GM10847 (cell line): ENCODE measurements around the gene IL6.

Experiments
- POLR2A ChIP-seq: IDR thresholded peaks from 2 replicates; pipeline ENCODE4 v1.6.1; 2011; ENCODE audit not compliant: insufficient read length; ENCODE audit errors: extremely low read depth

Gene IL6

DNA sequence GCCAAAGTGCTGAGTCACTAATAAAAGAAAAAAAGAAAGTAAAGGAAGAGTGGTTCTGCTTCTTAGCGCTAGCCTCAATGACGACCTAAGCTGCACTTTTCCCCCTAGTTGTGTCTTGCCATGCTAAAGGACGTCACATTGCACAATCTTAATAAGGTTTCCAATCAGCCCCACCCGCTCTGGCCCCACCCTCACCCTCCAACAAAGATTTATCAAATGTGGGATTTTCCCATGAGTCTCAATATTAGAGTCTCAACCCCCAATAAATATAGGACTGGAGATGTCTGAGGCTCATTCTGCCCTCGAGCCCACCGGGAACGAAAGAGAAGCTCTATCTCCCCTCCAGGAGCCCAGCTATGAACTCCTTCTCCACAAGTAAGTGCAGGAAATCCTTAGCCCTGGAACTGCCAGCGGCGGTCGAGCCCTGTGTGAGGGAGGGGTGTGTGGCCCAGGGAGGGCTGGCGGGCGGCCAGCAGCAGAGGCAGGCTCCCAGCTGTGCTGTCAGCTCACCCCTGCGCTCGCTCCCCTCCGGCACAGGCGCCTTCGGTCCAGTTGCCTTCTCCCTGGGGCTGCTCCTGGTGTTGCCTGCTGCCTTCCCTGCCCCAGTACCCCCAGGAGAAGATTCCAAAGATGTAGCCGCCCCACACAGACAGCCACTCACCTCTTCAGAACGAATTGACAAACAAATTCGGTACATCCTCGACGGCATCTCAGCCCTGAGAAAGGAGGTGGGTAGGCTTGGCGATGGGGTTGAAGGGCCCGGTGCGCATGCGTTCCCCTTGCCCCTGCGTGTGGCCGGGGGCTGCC, at the start of gene IL6:
Gene IL6, plus strand, starts transcription at position 294 of the 807 bp plus-strand sequence. Its CDS starts 63 bp downstream, at position 357.
- TF ChIP-seq POLR2A = no peak

GRCh38 chr7:22677680-22678079, 49.3 kb upstream of the IL6 start:
- TF ChIP-seq POLR2A = no peak

- TF ChIP-seq POLR2A = no peak
Observed at GRCh38 chr7:22680482-22680911, 46.5 kb upstream of the IL6 start.

DNA sequence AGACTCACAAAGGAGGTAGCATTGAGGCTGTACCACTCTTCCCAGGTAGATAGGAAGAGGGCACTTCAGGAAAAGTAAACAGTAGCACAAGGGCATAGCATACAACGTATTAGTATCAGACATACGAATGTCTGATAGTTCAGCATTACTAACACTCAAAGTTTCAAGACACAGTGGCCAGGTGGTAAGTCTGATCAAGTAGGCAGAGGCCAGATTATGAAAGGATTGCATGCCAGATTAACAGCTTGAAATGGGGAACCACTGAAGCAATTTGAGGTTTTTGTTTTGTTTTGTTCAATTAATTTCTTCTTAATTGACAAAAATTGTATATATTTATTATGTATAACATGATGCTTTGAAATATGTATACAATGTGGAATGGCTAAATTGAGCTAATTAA, 45.7 kb upstream of the IL6 start:
- TF ChIP-seq POLR2A = no peak

GRCh38 chr7:22681852-22682657, 44.9 kb upstream of the IL6 start:
- no peak for TF ChIP-seq POLR2A

DNA sequence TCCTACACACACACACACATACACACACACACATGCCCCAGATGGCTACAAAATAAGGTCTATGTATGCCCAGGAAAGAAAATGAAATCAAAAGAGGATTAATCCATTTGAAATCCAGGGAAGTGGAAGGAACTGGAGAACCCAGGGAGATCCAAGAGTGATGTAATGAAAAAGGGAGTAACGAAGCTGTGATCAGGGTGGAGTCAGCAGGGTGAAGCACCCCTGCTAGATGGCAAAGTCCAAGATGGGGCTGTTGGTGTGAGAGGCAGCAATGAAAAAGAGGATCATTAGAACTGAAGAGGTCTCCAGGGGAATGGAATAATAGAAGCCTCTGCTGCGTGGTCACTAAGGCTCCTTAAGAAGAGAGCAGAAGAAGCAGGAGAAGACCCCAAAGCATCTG, 43.6 kb upstream of the IL6 start:
- TF ChIP-seq POLR2A = no peak

- no peak for TF ChIP-seq POLR2A
Observed at GRCh38 chr7:22686620-22687019, 40.4 kb upstream of the IL6 start.

DNA sequence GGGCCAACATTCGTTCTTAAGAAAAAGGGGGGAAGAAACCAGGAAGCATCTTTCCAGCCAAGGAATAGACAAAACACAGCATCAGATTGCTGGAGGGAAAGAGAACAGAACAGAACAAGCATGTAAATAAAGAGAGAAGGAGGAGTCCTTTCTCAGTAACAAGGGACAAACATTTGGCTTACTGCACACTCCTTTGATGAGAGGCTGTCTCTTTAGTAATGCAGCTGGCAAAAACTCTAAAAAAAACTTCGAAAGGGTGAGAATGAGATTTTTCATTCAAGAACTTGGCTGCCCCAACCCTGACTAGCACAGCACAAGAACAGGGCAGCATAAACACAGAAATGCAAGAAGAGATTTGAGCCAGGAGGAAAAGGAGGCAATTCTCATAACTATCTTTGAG, 38.9 kb upstream of the IL6 start:
- TF ChIP-seq POLR2A = no peak

GRCh38 chr7:22694597-22695207, 32.3 kb upstream of the IL6 start:
- TF ChIP-seq POLR2A = no peak

- TF ChIP-seq POLR2A = no peak
Observed at GRCh38 chr7:22695476-22696132, 31.4 kb upstream of the IL6 start.

DNA sequence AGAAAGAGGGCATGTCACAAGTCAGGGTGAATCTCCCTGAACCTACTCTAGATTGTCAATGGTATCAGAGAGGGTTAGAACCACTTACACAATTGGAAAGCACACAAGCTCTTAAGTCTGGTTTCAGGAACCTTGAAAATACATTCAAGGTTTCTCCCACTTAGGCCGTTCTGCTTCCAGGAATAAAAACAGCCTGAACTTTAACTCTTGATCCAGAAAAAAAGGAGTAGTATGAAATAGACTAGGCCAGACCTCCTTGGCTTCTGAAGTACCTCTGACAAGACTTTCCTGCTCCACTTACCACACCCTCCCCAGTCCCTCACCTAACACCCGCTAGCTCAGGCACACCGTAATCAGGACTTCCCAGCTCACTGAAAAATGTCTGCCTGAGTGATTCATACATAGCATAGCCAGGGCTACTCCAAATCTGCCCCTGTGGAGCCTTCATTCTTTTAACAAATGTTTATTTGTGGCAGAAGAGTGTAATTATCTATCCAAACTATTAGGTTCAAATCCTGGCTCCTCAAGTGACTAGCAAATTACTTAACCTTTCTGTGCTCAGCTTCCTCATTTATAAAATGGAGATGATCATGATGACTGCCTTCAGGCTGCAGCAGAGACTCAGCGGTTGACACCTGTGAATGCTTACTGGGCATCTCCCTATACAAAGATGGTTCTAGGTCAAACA, 30.3 kb upstream of the IL6 start:
- no peak for TF ChIP-seq POLR2A

DNA sequence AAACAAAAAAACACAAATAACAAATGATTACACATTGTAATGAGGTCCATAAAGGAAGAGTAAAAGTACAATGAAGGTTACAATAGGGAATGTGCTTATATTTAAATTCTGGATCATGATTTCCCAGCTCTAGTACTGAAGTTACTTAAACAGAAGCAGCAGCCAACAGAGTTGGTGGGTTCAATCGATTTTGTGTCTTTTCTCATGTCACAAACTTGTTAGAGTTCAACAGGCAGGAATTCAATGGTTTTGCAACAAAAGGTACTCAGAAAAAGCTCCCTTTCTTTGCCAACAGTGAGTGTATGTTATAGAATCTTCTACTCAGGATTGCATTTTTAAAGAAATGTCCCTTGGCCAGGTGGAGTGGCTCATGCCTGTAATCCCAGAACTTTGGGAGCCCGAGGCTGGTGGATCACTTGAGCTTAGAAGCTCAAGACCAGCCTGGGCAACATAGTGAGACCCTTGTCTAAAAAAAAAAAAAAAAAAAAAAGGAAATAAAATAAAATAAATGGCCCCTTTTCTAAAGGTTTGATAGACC, 29.6 kb upstream of the IL6 start:
- no peak for TF ChIP-seq POLR2A

DNA sequence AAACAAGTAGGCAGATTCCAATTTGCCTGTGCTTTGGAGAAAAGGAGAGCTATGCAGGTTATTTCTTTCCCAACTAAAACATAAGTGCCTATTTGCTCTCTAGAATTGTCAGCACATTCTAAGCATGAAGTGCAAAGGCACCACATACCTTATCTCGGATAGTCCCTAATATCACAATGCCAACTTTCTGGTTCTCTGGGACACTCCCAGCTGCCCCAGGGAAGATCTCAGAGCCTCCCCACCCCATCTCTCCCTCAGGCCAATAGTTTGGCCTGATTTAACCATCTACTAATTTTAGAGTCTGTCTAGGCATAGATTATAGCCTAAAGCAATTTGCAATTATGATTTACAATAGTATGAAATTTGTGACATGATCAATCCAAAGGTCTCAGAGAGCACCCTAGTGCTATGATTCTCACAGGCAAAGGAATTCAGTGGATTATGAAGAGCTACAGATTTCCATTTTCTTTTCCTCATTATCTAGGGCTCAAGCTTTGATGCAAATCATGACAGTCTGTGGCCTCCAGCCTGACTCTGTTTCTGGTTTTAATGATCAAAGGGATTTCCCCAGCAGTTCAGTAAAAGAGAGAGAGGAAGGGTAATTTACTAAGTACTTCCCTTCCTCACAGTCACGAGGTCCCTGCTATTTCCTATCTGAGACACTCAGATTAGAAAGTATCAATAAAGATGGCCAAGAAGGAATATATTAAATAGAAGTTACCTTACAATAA, 29.0 kb upstream of the IL6 start:
- TF ChIP-seq POLR2A = no peak

DNA sequence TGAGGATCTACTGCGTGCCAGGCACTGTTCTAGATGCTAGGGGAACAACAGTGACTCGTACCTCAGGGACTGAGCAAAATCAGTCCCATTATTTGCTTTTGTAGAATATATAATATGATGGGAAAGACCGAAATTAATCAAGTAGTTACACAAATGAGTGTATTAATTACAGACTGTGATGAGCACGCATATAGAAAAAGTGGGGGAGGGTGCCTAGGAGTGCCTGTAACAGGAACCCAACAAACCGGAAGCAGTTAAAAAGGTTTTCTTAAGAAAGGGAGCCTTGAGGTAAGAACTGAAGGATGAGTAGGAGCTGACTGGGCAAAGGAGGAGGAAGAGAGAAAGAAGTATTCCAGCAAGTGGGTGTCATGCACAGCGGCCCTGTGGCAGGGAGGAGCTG, 28.2 kb upstream of the IL6 start:
- no peak for TF ChIP-seq POLR2A
